ENCODE data around the gene SLC38A6. TPM values are rescaled to one million over a fixed set of nuclear protein-coding genes. Genes with fewer than 3 reads are reported as not detected.

SLC38A6 gene
- total RNA-seq, 2 donors from 2014 or later: 5.9 to 9.3 TPM

- 52 to 71% methylated on average over 1 of the region's 1 CpG for WGBS, 2 donors
- Histone ChIP-seq H3K36me3 (replicated peaks in 1 of 2; ENCODE audit: insufficient read depth in 1 of 2, low read depth in 2 of 2) (no peaks in the 10 kb centered on the region), H3K27ac (no peak overlapping the region), H3K4me3 (no peak overlapping the region), H3K4me1 (no peaks in the 10 kb centered on the region), H3K27me3 (no peaks in the 10 kb centered on the region), H3K9me3 (peaks cover 0 to 27% (median 0%) of the 10 kb centered on the region in 3 donors)
- no peak for ATAC-seq
- intact Hi-C loops (cut with DNase I): no loop called here
- TF ChIP-seq CTCF (IDR thresholded peaks at IDR 0.05): no peak
- TF ChIP-seq POLR2A (IDR thresholded peaks at IDR 0.05): no peak
- DNase-seq: no peak
Observed at GRCh38 chr14:60956632-60957031, 24.4 kb upstream of the SLC38A6 start.

- no peaks in the 10 kb centered on the region for H3K4me1 ChIP-seq
- no peaks in the 10 kb centered on the region for H3K36me3 ChIP-seq (replicated peaks in 1 of 2; ENCODE audit: insufficient read depth in 1 of 2, low read depth in 2 of 2)
- TF ChIP-seq POLR2A (IDR thresholded peaks at IDR 0.05) (no peak), CTCF (IDR thresholded peaks at IDR 0.05) (no peak)
- ATAC-seq (no peak), DNase-seq (no peak)
- H3K27ac ChIP-seq: no peak overlapping the region
- peaks cover 0 to 27% (median 0%) of the 10 kb centered on the region in 3 donors for H3K9me3 ChIP-seq
- no peaks in the 10 kb centered on the region for H3K27me3 ChIP-seq
- no peak overlapping the region for H3K4me3 ChIP-seq
- intact Hi-C loops (cut with DNase I): no loop called here
Observed at GRCh38 chr14:60958146-60958545, 22.9 kb upstream of the SLC38A6 start.

GRCh38 chr14:60963761-60964160, 17.3 kb upstream of the SLC38A6 start:
- WGBS, 2 donors: 56 to 62% methylated on average over 2 of the region's 2 CpGs
- Histone ChIP-seq H3K36me3 (replicated peaks in 1 of 2; ENCODE audit: insufficient read depth in 1 of 2, low read depth in 2 of 2) (no peaks in the 10 kb centered on the region), H3K4me1 (no peaks in the 10 kb centered on the region), H3K9me3 (peaks cover 0 to 7% (median 0%) of the 10 kb centered on the region in 3 donors), H3K4me3 (no peak overlapping the region), H3K27me3 (no peaks in the 10 kb centered on the region), H3K27ac (no peak overlapping the region)
- intact Hi-C loops (cut with DNase I): no loop called here
- no peak for ATAC-seq
- DNase-seq: no peak
- TF ChIP-seq CTCF (IDR thresholded peaks at IDR 0.05) (no peak), POLR2A (IDR thresholded peaks at IDR 0.05) (no peak)

GRCh38 chr14:60964904-60965303, 16.1 kb upstream of the SLC38A6 start:
- no peaks in the 10 kb centered on the region for H3K4me1 ChIP-seq
- TF ChIP-seq CTCF (IDR thresholded peaks at IDR 0.05): no peak
- no peak for TF ChIP-seq POLR2A (IDR thresholded peaks at IDR 0.05)
- intact Hi-C loops (cut with DNase I): no loop called here
- H3K36me3 ChIP-seq (replicated peaks in 1 of 2; ENCODE audit: insufficient read depth in 1 of 2, low read depth in 2 of 2): no peaks in the 10 kb centered on the region
- DNase-seq (no peak), ATAC-seq (no peak)
- H3K27ac ChIP-seq: no peak overlapping the region
- no peaks in the 10 kb centered on the region for H3K9me3 ChIP-seq
- H3K27me3 ChIP-seq: no peaks in the 10 kb centered on the region
- H3K4me3 ChIP-seq: no peak overlapping the region
- WGBS, 2 donors: 53 to 60% methylated on average over 2 of the region's 2 CpGs

- no peak for DNase-seq
- Histone ChIP-seq H3K27me3 (no peaks in the 10 kb centered on the region), H3K27ac (no peak overlapping the region), H3K9me3 (no peaks in the 10 kb centered on the region), H3K4me1 (no peaks in the 10 kb centered on the region), H3K4me3 (no peak overlapping the region), H3K36me3 (replicated peaks in 1 of 2; ENCODE audit: insufficient read depth in 1 of 2, low read depth in 2 of 2) (no peaks in the 10 kb centered on the region)
- intact Hi-C loops (cut with DNase I): no loop called here
- TF ChIP-seq CTCF (IDR thresholded peaks at IDR 0.05) (no peak), POLR2A (IDR thresholded peaks at IDR 0.05) (no peak)
- no peak for ATAC-seq
Observed at GRCh38 chr14:60965402-60965801, 15.6 kb upstream of the SLC38A6 start.

Measured in body of pancreas (tissue), 4 donors.